EL (cell line): ENCODE data around the gene LOXHD1.

ENCODE experiments used
- DNase-seq: peaks from one replicate; pipeline ENCODE4 v3.0.0-alpha.2; 2016

The LOXHD1 gene

DNA sequence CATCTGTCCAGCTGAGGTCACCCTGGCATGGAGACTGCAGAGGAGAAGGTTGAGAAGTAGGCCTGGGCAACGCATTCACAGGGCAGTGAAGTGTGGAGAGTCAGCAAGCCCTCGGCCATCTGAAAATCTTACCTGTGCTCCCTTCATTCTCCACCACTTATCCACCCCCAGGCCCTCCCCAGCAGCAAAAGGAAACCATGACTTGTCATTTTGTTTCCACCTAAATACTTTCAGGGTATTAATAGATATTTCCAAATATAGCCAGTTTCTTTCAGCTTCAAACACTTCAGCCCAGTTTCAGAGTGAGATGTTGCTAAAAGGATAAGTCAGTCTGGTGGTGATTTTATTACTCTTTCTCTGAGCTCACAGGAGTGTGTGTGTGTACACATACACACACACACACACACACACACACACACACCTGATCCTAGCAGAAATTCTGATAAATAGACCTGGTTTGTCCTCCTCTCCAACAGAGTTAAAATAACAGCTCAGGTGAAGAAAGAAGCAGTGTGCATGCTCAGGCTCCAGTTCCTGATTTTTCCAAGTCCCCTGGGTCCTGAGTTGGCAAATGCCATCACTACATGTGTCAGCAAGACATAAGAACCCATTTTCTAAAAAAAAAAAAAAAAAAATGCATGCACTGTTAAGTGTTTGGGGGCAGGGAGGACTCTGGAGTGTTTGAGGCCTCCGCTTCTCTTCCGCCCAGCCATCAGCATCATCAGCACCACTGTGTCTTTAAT is 82.8 kb downstream of the LOXHD1 start:
- no peak for DNase-seq

DNA sequence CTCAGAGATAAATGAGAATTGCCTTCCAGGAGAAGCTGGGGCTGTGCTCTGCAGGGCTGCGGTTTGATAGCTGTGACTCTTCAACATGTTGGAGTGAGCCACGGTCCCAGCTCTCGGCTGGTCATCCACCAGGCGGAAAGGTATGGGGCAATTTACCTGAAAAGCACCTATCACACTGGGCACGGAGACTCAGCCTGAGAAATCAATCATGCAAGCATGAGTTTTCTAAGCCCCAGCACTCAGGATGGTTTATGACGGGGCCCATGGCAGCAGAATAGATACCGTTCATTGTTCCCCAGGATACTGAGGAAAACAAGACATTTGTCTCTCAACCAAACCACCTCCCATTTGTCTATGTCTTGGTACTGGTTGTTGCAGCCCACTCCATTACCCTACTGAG is 83.9 kb downstream of the LOXHD1 start:
- DNase-seq: no peak

DNA sequence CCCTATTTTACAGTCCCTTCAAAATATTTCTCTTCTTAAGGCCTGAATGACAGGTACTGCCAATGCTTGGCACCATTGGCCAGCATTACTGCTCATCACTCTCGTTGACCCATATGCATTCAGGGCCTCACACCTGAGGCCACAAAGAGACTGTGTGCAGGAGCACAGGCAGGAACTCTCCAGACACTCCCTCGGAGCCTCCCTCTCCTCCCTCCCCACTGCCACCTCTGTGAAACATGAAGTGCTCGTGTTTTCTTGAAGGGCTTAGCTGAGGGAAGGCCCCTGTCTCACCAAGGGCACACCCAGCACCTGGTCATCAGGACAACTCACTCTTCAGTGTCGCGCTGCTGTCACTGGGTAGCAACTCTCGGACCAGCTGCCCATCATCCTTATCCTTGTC is 85.3 kb downstream of the LOXHD1 start:
- no peak for DNase-seq

DNA sequence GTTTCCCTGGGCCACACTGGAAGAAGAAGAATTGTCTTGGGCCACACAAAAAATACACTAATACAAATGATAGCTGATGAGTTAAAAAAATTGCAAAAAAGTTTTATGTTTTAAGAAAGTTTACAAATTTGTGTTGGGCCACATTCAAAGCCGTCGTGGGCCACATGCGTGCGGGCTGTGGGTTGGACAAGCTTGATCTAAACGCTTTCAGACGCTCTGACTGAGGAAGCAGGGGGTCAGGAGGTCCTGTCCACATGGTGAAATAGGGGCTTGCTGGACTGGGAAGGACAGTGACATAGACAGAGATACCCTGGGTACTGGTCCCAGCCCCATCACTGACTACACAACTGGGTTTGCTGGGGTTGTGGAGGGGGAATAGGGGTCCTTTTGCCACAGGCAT is 86.4 kb downstream of the LOXHD1 start:
- no peak for DNase-seq

DNA sequence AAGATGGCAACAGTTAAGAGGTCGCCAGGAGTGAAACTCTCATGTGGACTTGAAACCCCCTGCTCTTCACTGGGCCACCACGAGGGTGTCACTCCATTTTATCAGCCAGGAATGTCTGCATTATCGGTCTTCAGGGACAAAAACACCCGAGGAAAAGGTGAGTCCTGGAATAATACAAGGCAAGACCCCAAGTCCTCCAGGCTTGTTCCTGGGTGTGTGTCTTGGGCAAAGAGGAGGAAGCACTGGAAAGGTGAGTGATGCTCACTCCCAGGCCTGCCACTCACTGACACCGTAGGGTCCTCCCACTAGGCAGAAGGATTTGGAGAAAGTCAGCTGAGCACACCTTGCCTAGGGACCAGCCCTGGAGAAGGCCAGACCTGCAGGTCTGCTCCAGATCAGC is 86.9 kb downstream of the LOXHD1 start:
- DNase-seq: no peak

DNA sequence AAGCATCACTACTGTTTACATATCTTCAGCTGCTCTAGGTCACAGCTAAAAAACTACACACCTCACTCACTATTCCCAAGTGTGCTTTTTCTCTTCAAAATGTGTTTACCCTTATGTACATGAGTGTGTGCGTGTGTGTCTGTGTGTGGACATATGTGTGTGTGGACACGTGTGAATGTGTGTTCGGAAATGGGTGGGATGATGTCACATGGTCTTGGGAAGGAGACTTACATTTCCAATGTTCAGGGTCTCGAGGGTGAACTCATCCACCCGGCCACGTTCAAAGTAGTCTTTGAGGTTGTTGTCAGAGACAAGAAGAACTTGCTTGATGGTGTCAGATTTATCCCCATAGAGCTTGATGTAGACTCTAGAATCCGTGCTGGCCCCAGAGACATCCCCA is 87.8 kb downstream of the LOXHD1 start:
- DNase-seq: no peak

DNA sequence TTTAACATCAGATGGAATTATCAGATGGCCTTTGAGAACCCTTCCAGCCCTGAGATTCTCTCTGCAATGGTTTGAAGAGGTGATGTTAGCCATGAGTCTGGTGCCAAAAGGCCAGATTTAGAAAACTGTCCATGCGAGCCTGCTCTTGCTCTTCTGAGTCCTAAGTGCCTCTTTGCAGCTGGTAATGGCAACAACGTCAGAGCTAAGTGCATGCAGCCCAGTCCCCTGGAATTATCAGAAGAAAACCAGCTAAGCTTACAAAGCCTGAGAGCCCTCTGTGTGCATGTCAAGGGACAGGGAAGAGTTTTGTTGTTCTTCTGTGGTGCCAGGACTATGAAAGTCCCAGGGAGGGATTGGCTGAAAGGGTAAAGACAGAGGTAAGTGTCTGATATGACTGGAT is 89.8 kb downstream of the LOXHD1 start:
- no peak for DNase-seq

DNA sequence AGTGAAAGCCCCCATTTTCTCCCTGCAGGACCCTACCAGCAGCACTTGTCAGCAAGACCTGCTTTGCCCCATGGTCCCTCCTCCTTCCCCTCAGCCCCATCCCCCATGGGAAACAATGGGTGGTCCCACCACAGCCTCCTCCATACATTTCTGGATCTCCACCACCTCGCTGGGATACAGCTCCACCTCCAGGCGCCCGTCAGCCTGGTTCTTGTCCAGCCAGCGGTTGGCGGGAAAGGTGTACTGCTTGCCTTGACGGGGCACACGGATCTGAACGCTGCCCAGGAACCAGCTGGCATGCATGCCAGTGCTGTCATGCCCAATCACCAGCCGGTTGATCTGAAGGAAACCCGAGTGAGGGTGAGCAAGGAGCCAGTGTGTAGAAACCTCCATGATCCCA is 90.9 kb downstream of the LOXHD1 start:
- no peak for DNase-seq

DNA sequence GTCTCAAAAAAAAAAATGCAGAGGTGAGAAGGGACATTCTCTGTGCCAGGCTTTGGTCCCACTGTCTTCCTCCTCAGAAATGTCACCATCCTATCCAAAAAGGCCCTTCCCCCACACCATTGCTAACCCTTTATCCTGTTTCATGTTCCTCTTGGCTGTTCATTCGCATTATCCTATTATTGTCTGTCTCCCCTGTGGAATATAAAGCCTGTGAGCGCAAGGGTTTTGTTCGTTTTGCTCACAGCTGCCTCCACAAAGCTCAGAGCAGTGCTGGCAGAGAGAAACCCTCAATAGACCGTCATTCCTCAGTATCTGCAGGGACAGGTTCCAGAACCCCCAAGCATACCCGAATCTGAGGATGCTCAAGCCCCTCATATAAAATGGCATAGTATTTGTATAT is 91.8 kb downstream of the LOXHD1 start:
- no peak for DNase-seq

DNA sequence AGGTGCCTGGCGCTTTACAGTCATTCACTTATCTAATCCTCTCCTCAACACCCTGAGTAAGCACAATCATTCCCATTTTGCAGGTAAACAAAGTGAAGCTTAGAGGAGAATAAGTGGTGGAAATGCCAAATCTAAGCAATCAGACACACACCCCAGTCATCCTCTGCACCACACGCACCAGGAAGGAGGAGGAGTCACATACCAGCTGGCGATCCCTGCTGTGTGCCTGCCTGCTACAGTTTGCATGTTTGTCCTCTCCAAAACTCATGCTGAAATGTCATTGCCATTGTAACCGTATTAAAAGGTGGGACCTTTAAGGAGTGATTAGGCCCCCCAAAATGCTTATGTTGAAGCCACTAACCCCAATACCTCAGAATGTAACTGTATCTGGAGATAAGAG is 93.7 kb downstream of the LOXHD1 start:
- DNase-seq: no peak

DNA sequence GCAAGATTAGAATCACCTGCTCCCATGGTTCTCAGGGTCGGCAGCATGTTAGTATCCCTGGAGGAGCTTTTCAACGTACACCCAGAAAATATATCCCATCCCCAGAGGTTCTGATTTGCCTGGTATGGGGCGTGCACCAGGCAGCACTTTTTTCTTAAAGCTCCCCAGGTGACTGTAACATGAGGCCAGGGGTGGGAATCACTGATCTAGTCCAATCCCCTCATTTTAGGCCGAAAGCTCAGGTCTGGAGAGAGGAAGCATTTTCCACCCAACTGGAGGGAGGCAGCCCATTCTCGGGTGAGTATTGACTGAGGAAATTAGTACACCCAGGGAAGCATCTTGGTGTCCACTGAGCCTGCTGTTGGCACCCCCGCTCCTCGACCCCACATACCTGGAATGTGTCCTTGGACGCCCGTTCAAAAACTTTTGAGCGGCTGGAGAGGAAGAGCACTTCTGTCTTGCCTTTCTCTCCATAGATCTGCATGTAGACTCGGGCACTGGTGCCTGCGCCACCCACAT is 94.3 kb downstream of the LOXHD1 start:
- no peak for DNase-seq

DNA sequence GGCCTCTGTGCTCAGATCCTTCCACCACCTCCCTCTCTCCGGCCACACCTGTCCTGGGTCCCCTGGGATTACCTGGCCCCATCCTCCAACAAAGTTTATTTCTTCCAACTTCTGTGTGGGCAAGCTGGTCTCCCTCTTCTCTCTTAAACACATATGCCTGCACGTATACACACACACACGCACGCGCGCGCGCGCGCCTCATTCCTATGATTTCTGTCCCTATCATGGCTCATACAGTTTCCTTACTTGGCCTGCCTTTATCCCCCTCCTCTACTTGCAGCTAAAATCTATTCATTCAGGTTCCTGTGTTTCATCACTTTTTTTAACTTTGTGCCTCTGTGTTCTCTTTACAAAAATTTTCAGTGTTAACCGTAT is 96.4 kb downstream of the LOXHD1 start:
- DNase-seq: no peak

DNA sequence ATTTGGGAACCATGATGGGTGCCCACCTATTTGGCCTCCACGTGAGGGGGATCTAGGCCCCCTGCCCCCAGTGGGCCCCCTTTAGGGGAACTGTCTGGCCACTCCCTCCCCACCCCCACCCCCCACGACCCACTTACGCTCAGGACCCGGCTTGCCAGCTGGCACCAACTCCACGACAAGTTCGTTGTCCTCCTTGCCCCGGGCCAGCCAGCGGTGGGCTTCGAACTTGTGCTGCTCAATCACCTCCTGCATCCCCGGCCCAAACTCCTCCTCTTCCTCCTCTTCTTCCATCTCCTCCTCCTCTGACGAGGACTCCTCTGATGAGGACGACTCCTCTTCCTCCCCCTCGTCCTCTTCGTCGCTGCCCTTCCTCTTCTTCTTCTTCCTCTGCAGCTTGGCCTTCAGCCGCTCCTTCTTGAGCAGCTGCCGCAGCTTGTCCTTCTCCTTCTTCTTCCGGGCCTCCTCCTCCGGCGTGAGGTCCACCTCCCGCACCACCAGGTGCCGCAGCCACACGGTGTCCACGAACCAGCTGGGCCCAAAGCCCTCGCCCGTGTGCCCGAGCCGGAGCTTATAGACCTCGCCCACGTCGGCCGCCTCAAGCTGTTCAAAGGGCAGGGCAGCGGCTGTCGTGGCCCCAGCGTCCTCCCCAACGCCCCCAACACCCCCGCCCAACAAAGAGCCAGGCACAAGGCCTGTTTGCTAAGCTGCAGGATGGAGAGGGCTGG is 96.9 kb downstream of the LOXHD1 start:
- DNase-seq: no peak

DNA sequence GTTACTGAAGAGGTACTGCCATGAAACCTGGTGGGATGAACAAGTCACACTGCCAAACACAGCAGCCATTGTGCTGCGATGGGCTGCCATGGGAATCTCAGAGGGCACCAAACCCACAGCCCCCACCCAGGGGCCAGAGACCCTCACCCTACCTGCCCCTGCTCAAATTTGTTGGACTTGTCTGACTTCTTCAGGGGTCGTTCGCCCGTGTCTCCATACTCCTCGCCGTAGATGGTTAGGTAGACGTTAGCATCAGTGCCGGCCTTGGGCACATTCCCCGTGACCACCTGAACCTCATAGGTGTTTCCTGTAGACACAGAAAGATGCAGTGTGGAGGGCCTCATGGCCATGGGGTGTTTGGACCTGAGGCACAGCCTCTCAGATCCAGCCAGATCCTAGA is 97.7 kb downstream of the LOXHD1 start:
- no peak for DNase-seq

DNA sequence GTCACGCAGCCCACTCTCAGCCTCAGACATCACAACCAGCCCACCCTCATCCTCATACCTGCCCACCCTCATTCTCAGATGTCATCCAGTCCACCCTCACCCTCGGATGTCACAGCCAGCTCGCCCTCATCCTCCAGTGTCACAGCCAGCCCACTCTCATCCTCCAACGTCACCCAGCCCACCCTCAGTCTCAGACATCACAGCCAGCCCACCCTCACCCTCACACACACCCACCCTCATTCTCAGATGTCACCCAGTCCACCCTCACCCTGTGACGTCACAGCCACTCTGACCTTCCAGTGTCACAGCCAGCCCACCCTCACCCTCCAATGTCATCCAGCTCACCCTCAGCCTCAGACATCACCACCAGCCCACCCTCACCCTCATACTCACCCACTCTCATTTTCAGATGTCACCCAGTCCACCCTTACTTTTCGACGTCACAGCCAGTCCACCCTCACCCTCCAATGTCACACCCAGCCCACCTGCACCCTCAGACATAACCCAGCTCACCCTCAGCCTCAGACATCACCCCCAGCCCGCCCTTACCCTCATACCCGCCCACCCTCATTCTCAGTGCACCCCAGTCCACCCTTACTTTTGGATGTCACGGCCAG is 100.3 kb downstream of the LOXHD1 start:
- no peak for DNase-seq

DNA sequence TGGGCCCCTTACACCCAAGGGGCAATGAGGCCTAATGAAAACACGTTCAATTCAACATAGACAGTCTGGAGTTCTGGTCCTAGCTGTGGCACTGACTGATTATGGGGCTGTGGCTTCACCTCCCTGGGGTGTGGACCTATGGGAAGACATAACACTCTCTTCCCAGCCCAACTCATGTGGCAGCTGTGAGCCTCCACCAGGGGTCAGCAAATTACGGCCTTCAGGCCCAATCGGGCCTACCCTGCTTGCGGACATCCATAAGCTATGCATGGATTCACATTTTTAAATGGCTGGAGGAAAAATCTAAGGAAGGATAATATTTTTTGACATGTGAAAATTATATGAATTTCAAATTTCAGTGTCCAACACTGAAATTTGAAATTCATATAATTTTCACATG is 101.3 kb downstream of the LOXHD1 start:
- DNase-seq: peak; percentile 13

DNA sequence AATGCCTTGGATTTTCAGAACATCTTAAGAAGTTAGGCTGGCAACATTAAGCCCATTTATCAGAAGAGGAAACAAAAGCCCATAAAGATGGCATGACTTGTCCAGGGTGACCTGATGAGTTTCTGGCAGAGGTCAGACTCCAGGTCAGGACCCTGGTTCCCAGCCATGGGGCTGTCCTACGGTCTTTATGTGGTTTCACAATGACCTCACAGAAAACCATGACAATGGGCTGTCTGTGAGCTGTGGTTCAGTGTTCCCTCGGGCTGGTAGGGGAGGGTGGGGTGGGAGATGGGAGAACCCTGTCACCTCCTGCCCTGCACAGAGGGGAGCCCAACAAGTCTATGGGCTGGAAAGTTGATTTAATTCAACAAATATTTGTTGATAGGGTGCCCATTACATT is 101.8 kb downstream of the LOXHD1 start:
- DNase-seq: no peak

DNA sequence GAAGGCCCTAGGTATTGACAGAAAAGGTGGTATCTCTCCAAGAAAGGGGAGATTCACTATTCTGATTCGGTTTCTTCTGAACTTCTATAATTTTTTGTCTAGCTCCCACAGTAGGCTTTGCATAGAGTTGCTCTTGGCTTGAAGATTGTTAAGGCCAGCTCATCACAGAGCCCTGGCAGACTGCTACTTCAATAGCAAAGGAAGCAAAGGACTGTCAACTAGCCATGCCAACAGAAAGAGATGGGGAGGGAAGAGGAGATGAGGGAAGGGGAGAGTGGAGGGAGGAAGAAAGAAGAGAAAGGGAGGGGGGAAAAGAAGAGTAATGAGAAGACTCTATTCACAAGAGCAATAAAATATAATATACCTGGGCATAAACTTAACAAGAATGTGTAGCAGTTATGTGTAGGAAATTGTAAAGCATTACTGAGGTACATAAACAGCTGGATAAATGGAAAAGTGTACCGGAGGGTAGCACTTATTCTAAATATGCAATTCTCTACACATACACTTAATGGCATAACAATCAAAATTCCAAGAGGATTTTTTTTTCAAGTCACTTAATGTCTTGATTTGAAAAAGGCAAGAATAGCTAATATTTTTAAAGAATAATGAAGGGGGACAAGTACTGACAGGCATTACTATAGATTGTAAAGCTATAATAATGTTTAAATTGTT is 102.5 kb downstream of the LOXHD1 start:
- no peak for DNase-seq

DNA sequence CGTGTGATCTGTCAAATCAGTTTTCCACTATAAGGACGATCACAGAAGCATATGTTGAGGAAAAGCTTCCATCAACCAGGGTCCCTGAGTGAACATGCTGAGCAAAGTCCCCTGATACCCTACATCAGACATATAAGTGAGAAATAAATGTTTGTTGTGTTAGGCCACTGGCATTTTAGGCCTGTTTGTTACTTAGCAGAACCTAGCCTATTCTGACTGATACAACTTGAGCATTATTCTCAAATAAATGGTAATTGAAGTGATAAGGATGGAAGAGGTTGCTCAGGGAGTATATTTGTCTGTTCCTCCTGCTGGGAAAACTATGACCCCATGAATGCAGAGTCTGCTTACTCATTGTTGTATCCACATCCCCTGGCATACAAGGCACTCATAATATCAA is 106.4 kb downstream of the LOXHD1 start:
- no peak for DNase-seq

DNA sequence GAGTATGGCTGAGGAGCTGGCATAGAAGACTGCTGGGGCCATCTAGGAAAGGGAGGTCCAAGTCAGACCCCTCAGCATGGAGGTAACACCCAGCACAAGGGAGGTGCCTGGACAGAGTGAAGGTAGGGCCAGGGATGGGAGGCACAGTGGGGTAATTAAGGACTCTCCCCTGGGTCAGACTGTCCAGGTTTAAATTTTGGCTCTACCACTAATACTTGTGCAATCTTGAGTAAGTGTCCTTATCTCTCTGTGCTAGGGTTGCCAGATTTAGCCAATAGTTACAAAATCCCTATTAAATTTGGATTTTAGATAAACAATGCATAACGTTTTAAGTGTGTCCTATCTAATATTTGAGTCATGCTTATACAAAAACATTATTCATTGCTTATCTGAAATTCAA is 109.5 kb downstream of the LOXHD1 start:
- no peak for DNase-seq

DNA sequence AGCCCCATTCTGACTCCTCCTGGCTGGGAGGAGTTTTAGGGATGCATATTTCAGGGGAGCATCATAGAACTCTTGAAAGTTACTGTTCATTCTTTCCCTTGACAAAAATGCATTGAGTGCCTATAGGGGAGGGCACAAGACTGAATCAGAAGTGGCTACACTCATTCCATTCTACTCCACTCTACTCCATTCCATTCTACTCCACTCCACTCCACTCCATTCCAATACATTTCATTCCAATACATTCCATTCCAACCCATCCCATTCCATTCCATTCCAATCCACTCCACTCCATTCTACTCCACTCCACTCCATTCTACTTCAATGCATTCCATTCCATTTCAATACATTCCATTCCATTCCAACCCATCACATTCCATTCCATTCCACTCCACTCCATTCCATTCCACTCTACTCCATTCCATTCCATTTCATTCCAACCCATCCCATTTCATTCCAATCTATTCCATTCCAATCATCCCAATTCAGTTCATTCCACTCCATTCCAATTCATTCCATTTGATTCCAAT is 110.8 kb downstream of the LOXHD1 start:
- DNase-seq: peak; percentile 18

DNA sequence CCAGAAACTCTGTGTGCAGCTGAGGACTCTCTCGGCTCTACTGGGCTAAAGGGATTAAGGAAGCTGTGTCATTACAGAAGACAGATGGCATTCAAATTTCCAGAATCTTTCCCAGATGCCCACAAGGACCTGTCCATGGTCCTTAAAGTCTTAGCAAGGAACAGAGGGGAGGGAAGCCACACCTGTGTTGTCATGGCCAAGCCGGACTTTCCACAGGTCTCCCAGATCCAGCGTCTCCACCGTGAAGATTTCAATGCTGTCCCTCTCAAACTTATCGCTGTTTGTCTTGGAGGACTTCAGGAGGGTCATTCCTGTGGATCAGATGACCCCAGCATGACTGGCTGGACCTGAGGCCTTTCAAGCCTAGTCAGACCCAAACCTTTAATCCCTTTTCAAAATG is 114.5 kb downstream of the LOXHD1 start:
- no peak for DNase-seq

DNA sequence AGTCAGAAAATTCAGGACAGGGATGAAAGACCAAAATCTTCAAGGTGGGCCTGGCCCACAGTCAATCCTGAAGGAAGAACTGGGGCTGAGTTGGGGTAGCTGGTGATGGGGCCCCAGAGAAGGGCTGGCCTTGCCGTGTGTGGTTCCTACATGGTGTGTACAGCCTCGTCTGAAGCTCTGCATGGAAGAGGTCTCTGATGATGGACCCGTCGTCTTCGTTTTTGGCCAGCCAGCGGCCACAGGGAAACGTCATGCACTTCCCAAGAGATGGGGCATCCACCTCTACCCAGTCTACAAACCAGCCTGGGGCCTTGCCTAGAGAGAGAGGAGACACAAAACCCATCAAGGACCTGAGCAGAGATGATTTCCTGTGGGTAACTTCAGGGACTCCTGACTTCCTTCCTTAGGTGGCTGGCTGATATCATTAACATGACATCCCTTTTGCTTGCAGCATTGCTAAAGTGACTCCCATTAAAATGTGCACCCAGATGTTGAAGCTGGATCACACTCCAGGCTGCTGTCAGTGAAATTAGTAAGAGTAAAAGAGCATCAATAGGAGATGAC is 115.3 kb downstream of the LOXHD1 start:
- DNase-seq: no peak
